GM19043 (cell line): Measurements from ENCODE around the gene ITIH2.
"Not testable (repeated sequence)": the region's sequence is repeated elsewhere in the genome, so short reads cannot be mapped to it uniquely, and the experiment has no call there.

Experiments used
- ATAC-seq: cut with Tn5 transposase; IDR thresholded peaks from one replicate; pipeline ENCODE4 v1.9.1; 2021; ENCODE audit warnings: low read depth; ENCODE audit not compliant: unreplicated experiment

Gene ITIH2

DNA sequence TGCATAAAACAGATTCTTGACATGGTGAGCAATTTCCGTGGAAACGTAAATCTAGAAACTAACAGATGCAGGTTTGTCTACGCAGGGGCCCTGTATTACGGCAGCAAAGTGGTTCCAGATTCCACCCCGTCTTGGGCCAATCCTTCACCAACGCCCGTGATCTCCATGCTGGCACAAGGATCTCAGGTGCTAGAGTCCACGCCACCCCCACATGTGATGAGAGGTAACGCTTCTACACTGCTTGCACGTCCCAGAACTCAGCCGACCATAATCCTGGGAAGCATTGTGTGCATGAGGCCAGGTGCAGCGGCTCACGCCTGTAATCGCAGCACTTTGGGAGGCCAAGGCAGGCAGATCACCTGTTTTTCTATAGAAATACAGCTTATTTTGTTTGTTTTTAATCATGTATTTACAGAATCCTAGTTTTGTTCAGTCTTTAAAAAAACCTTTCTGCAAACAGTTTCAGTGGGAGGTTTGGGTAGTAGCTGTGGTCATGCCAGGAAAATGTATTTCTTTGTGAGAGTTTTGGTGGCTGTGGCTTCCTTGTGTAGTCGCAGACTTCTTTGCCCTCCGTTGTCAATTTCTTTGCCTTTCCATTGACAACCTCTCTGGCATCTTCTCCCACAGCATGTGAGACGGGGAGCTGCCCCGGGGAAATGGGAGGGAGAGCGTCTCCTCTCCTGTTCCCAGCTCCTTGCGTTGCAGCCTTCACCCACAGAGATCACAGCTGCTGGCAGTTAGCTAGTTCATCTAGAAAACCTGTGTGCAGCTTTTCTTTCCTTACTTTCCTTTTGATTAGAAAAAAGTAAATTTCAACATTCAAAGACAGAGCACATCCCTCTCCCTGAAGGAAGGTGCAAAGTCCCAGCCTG is 35.7 kb downstream of the ITIH2 start:
- no peak for ATAC-seq

DNA sequence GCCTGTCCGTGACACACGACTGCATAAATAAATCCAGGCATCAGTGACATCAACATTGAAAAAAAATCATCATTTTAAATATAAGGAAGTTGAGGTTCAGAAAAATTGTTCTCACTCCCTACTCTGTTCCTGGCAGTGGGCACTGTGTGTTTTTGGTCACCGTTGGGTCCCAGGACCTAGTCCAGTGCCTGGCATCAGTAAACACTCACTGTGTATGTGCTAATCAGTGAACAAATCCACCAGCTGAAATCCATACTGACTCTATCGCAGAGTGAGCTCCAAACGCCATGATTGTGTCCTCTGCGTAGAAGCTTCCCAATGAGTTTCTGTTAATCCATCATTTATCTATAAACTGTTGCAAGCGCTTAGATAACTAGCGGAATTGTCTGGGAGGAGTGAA is 41.2 kb downstream of the ITIH2 start:
- no peak for ATAC-seq

- ATAC-seq: not testable (repeated sequence)
Measured at GRCh38 chr10:7748637-7749036, 45.5 kb downstream of the ITIH2 start.

- no peak for ATAC-seq
Measured at GRCh38 chr10:7750222-7750621, 47.1 kb downstream of the ITIH2 start.

- ATAC-seq: no peak
Measured at GRCh38 chr10:7752251-7752650, 49.1 kb downstream of the ITIH2 start.

- ATAC-seq: no peak
Measured at GRCh38 chr10:7755103-7755502, 52.0 kb downstream of the ITIH2 start.

DNA sequence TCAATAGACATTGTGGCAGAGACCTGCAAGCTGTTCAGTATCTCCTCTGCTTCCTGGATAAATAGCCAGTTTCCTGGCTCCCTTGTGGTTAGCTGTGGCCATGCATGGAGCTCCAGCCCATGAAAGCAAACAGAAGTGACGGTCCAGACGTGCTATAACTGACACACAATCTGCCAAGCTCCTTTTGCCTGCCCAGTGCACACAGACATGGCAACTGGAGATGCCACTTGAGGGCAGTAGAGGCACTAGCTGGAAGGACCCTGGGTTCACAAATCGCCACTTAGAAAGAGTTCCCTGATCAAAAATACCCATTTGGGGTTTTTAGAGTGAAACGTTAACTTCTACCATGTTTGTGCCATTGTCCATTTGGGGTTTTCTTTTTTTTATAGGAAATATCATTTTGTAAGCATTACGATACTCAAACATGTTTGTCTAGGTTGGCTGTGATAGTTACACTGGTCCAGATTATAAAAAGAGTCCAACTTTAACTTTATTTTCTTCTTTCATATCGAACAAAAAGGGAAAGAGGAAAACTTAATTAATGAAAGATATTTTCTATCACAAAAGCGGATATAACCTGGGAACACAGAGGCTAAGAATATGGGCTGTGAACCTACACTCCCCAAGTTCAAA is 53.4 kb downstream of the ITIH2 start:
- peak; percentile 59 for ATAC-seq

DNA sequence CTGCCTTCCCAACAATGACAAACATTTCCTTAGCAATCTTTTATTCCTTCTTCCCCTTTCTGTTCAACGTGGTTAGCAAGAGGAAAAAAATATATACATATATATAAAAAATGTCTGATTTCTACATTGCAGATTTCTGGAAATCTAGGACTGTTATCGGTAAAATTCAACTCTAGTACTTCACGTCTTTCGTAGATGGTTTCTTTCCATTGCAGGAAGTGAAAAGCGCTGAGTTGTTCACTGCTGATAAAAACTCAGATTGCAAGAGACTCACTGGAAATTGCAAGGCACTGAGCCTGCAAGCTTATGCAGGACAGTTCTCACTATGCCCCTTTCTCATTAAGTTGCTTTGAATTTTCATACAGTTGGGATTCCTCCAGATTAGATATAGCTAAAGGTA is 60.8 kb downstream of the ITIH2 start:
- ATAC-seq: no peak

GRCh38 chr10:7766241-7766640 is 63.1 kb downstream of the ITIH2 start:
- ATAC-seq: no peak

GRCh38 chr10:7767209-7767608 is 64.1 kb downstream of the ITIH2 start:
- no peak for ATAC-seq

- ATAC-seq: no peak
Measured at GRCh38 chr10:7768417-7768816, 65.3 kb downstream of the ITIH2 start.

- ATAC-seq: no peak
Measured at GRCh38 chr10:7773845-7774801, 71.0 kb downstream of the ITIH2 start.

- ATAC-seq: no peak
Measured at GRCh38 chr10:7776777-7777176, 73.7 kb downstream of the ITIH2 start.

- ATAC-seq: not testable (repeated sequence)
Measured at GRCh38 chr10:7782194-7782593, 79.1 kb downstream of the ITIH2 start.

DNA sequence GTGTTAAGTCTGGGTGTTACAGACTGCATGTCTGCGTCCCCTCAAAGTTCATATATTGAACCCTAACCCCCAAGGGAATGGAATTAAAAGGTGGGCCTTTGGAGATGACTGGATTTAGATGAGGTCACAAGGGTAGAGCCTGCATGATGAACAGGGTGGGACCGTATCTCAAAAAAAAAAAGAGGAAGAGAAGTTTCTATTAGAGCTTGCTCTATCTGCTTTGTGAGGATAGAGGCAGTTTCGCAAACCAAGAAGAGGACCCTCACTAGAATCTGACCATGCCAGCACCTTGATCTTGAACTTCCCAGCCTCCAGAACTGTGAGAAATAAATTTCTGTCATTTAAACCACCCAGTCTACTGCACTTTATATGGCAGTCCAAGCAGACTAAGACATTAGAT is 83.3 kb downstream of the ITIH2 start:
- ATAC-seq: no peak

DNA sequence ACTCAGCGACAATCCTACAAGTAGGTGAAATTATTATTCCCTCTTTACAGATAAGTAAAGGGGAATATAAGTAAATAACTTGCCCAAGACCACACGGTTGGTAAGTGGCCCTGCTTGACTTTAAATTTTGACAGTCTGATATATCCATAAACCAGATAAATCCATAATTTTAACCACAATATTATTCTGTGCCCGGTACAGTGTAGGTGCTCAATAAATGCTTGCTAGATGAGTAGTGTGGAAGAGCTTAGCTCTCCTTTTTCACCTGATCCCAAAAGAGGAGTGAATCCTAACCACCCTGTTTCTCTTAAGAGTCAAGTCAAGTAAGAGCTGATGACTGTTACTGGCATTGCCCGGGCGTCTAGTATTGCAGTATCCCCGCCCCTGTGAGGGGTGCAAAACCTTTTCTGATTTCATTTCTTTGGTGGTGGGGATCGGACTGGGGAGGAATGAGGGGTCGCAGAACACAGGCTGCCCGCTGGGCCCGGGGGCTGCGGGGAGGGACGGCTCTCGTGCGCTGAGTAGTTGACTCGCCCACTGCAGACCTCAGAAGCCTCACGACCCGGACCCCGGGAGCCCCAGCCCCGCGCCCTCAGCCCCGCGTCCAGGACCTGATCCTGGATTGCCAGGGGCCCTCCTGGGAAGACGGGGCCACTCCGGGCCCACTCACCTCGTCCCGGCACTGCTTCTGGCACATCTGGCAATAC is 84.2 kb downstream of the ITIH2 start:
- ATAC-seq: peak; percentile 2

DNA sequence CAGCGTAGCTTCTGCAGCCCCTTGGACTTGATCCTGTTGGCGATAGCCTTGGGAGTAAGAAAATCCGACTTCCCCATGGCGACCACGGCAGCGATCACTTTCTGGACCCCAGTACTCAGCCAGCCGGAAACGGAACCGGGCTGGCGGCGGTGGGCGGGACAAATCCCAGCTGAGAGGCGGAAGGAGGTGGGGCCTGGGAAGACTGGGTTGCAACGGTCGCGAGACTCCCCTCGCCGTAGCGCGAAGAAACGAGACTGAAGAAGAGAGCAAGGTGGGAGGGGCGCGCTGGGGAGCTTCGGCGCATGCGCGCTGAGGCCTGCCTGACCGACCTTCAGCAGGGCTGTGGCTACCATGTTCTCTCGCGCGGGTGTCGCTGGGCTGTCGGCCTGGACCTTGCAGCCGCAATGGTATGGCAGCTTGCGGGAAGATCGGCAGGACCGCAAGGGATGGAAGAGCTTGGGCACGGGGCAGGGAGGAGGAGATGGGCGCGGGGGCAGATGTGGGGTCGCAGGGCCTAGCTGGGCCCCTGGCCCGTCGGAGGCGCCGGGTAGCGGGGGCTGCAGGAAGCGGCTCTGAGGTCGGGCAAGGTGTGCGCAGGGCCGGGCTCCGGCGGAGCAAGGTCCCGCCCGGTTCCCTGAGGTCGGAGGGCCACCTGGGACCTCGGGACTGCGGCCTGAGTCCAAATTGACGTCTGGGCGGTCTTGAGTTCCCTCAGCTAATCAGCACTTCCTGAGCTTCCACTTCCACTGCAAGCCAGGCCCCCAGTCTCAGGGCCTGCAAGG is 84.9 kb downstream of the ITIH2 start, which contains the start of the genes ATP5F1C and KIN:
TSS of gene ATP5F1C (plus strand) at position 321 of the 782 bp plus-strand sequence. CDS start at position 352, 31 bp downstream.
TSS of gene KIN (minus strand) at position 137 of the 782 bp plus-strand sequence. CDS start at position 77, 60 bp downstream.
- peak; percentile 88 for ATAC-seq

- ATAC-seq: peak; percentile 6
Measured at GRCh38 chr10:7788639-7789286, 85.6 kb downstream of the ITIH2 start.

DNA sequence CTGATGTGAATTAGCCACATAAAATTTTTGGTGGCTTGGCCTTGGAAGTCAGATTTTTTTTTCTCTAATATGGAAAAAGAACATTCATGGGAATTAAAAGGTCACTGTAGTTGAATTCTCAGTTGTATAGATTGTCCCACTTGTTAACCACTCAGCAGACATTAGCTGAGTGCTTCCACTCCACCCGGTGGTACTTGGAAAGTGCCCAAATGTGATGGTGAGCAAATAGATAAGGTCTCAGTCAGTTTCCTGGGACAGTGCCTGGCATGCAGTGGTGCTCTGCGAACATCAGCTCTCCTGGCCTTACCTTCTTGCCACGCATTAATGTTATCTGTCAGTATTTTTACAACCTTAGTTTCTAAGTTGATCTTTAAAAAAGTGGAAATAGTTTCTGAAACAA is 86.3 kb downstream of the ITIH2 start:
- no peak for ATAC-seq
